Trophoblast cell (in vitro differentiated cells and primary cell): ENCODE data around the gene CLK1.
A peak's percentile ranks its signal among the peaks of the same experiment; 100 is the strongest.

Experiments used
- DNase-seq, 2 donors: peaks; one replicate each; pipeline ENCODE4 v3.0.0-alpha.2; 2016
- H2AFZ ChIP-seq: 2 replicates; pipeline ENCODE4 v1.6.1; 2013; ENCODE audit warnings: low read length, moderate library complexity, mild to moderate bottlenecking; ENCODE audit not compliant: insufficient read depth, poor library complexity
- H2AK5ac ChIP-seq: 2 replicates; pipeline ENCODE4 v1.6.1; 2013; ENCODE audit warnings: mild to moderate bottlenecking, low read length
- H2BK120ac ChIP-seq: 2 replicates; pipeline ENCODE4 v1.6.1; 2013; ENCODE audit warnings: low read length, mild to moderate bottlenecking, moderate library complexity; ENCODE audit not compliant: insufficient read depth, poor library complexity
- H2BK12ac ChIP-seq: 2 replicates; pipeline ENCODE4 v1.6.1; 2013; ENCODE audit warnings: mild to moderate bottlenecking, low read length, moderate library complexity
- H2BK5ac ChIP-seq: 2 replicates; pipeline ENCODE4 v1.6.1; 2013; ENCODE audit warnings: low read length, low read depth, moderate library complexity, mild to moderate bottlenecking; ENCODE audit not compliant: poor library complexity
- H3K14ac ChIP-seq: 2 replicates; pipeline ENCODE4 v1.6.1; 2013; ENCODE audit warnings: mild to moderate bottlenecking, low read length
- H3K18ac ChIP-seq: 2 replicates; pipeline ENCODE4 v1.6.1; 2013; ENCODE audit warnings: mild to moderate bottlenecking, low read length
- H3K23ac ChIP-seq: 2 replicates; pipeline ENCODE4 v1.6.1; 2013; ENCODE audit warnings: low read length
- H3K27ac ChIP-seq: 2 replicates; pipeline ENCODE4 v1.5.1; 2013; ENCODE audit warnings: low read depth, mild to moderate bottlenecking, inconsistent platforms, low read length, moderate library complexity
- H3K27me3 ChIP-seq: 2 replicates; pipeline ENCODE4 v1.6.1; 2013; ENCODE audit warnings: inconsistent platforms, mild to moderate bottlenecking, low read length, moderate library complexity; ENCODE audit not compliant: insufficient read depth
- H3K36me3 ChIP-seq, 2 experiments: 1 replicate in 1 of 2; 2 replicates in 1 of 2; pipeline ENCODE4 v1.6.1; 2013; ENCODE audit warnings: low read length in 2 of 2, mild to moderate bottlenecking in 2 of 2, moderate library complexity in 1 of 2; ENCODE audit not compliant: insufficient read depth in 2 of 2, control insufficient read depth in 1 of 2
- H3K4ac ChIP-seq: 2 replicates; pipeline ENCODE4 v1.6.1; 2013; ENCODE audit warnings: low read depth, mild to moderate bottlenecking, low read length, moderate library complexity
- H3K4me1 ChIP-seq, 2 experiments: 1 replicate in 1 of 2; 2 replicates in 1 of 2; pipeline ENCODE4 v1.6.1; 2013; ENCODE audit warnings: low read length in 2 of 2, mild to moderate bottlenecking in 2 of 2, moderate library complexity in 1 of 2; ENCODE audit not compliant: insufficient read depth in 2 of 2, control insufficient read depth in 1 of 2
- H3K4me2 ChIP-seq: 2 replicates; pipeline ENCODE4 v1.6.1; 2013; ENCODE audit warnings: inconsistent platforms, mild to moderate bottlenecking, low read length, moderate library complexity
- H3K4me3 ChIP-seq: 2 replicates; pipeline ENCODE4 v1.5.1; 2013; ENCODE audit warnings: mild to moderate bottlenecking, low read depth, low read length, inconsistent platforms
- H3K79me1 ChIP-seq: one replicate; pipeline ENCODE4 v1.6.1; 2013; ENCODE audit warnings: low read length
- H3K79me2 ChIP-seq: 2 replicates; pipeline ENCODE4 v1.6.1; 2013; ENCODE audit warnings: low read length, mild to moderate bottlenecking; ENCODE audit not compliant: control insufficient read depth, insufficient read depth, poor library complexity
- H3K9ac ChIP-seq: 2 replicates; pipeline ENCODE4 v1.6.1; 2013; ENCODE audit warnings: mild to moderate bottlenecking, low read length
- H3K9me3 ChIP-seq: 2 replicates; pipeline ENCODE4 v1.6.1; 2013; ENCODE audit warnings: low read depth, mild to moderate bottlenecking, control low read depth, inconsistent platforms, low read length; ENCODE audit not compliant: insufficient read depth
- H4K12ac ChIP-seq: 2 replicates; pipeline ENCODE4 v1.6.1; 2013; ENCODE audit warnings: low read depth, mild to moderate bottlenecking, low read length, moderate library complexity
- H4K8ac ChIP-seq: 2 replicates; pipeline ENCODE4 v1.6.1; 2013; ENCODE audit warnings: low read depth, mild to moderate bottlenecking, low read length, moderate library complexity
- H4K91ac ChIP-seq: one replicate; pipeline ENCODE4 v1.6.1; 2013; ENCODE audit warnings: low read depth, mild to moderate bottlenecking, low read length, moderate library complexity
- WGBS: extraction: QIAGEN DNeasy Blood & Tissue Kit; methylation state at CpG from one replicate; pipeline ENCODE4 v1.1.7; 2013; ENCODE audit warnings: missing lambda C conversion rate; ENCODE audit not compliant: insufficient read length, insufficient coverage; ENCODE audit errors: extremely low coverage; 5-methylcytosine and 5-hydroxymethylcytosine counted together

CLK1 gene

GRCh38 chr2:200812122-200813022 lies 52.1 kb downstream of the CLK1 start:
- peak overlapping the region; percentile 75 for H2BK120ac ChIP-seq
- H3K9ac ChIP-seq, result peak overlapping the region; percentile 90
- H3K27ac ChIP-seq, result peak overlapping the region; percentile 80
- H3K23ac ChIP-seq, result no peak overlapping the region
- peak overlapping the region; percentile 82 for H4K12ac ChIP-seq
- DNase-seq, result peak; percentile 67 to 79
- H2AK5ac ChIP-seq, result peak overlapping the region; percentile 58
- peaks cover 4 to 21% of the 10 kb centered on the region in 2 experiments for H3K36me3 ChIP-seq
- no peaks in the 10 kb centered on the region for H3K9me3 ChIP-seq
- peaks cover 3 to 4% of the 10 kb centered on the region in 2 experiments for H3K4me1 ChIP-seq
- H3K4me3 ChIP-seq, result peak overlapping the region; percentile 99
- peak overlapping the region; percentile 86 for H4K91ac ChIP-seq
- H2BK5ac ChIP-seq, result peak overlapping the region; percentile 70
- peak overlapping the region; percentile 79 for H3K18ac ChIP-seq
- no peaks in the 10 kb centered on the region for H3K27me3 ChIP-seq
- no peak overlapping the region for H2BK12ac ChIP-seq
- peak overlapping the region; percentile 87 for H2AFZ ChIP-seq
- H3K4ac ChIP-seq, result peak overlapping the region; percentile 93
- H3K4me2 ChIP-seq, result peak overlapping the region; percentile 70
- peak overlapping the region; percentile 85 for H4K8ac ChIP-seq
- peak overlapping the region; percentile 90 for H3K14ac ChIP-seq
- no CpG with 5 or more reads among the region's 70 CpGs for WGBS
- peaks cover 11% of the 10 kb centered on the region for H3K79me2 ChIP-seq
- H3K79me1 ChIP-seq, result peaks cover 10% of the 10 kb centered on the region

- peak within 1 kb of the TSS; percentile 90 for H3K14ac ChIP-seq
- H3K79me1 ChIP-seq, result peaks cover 10% of the 10 kb centered on the region
- H3K18ac ChIP-seq, result peak within 1 kb of the TSS; percentile 79
- H2AK5ac ChIP-seq, result peak within 1 kb of the TSS; percentile 58
- peak within 1 kb of the TSS; percentile 94 for H2BK5ac ChIP-seq
- no peaks in the 10 kb centered on the region for H3K9me3 ChIP-seq
- peaks cover 3 to 16% of the 10 kb centered on the region in 2 experiments for H3K36me3 ChIP-seq
- peak within 1 kb of the TSS; percentile 99 for H3K4me3 ChIP-seq
- H3K23ac ChIP-seq, result no peak within 1 kb of the TSS
- peak within 1 kb of the TSS; percentile 75 for H2BK120ac ChIP-seq
- peaks cover 3 to 4% of the 10 kb centered on the region in 2 experiments for H3K4me1 ChIP-seq
- peak within 1 kb of the TSS; percentile 91 for H4K8ac ChIP-seq
- peak; percentile 93 to 98 for DNase-seq
- H3K27me3 ChIP-seq, result no peaks in the 10 kb centered on the region
- WGBS, result no CpG with 5 or more reads among the region's 75 CpGs
- peaks cover 11% of the 10 kb centered on the region for H3K79me2 ChIP-seq
- H2AFZ ChIP-seq, result peak within 1 kb of the TSS; percentile 87
- H3K27ac ChIP-seq, result peak within 1 kb of the TSS; percentile 96
- peak within 1 kb of the TSS; percentile 93 for H3K4ac ChIP-seq
- peak within 1 kb of the TSS; percentile 87 for H4K12ac ChIP-seq
- H3K4me2 ChIP-seq, result peak within 1 kb of the TSS; percentile 70
- H2BK12ac ChIP-seq, result peak within 1 kb of the TSS; percentile 25
- H4K91ac ChIP-seq, result peak within 1 kb of the TSS; percentile 92
- peak within 1 kb of the TSS; percentile 90 for H3K9ac ChIP-seq
Measured at GRCh38 chr2:200811333-200812121, 52.9 kb downstream of the CLK1 start, which contains the start of gene BZW1. TSS of gene BZW1 (plus strand) at chr2:200811910. CDS start at chr2:200813218, 1,308 bp downstream.

- H3K14ac ChIP-seq, result peak overlapping the region; percentile 8
Measured at GRCh38 chr2:200810998-200811332, 53.5 kb downstream of the CLK1 start.

GRCh38 chr2:200810252-200810997 lies 54.0 kb downstream of the CLK1 start:
- Histone ChIP-seq H3K9ac (no peak overlapping the region), H2AFZ (no peak overlapping the region), H3K18ac (no peak overlapping the region), H2AK5ac (no peak overlapping the region), H3K36me3 (peaks cover 0 to 11% of the 10 kb centered on the region in 2 experiments), H4K8ac (peak overlapping the region; percentile 71), H3K9me3 (no peaks in the 10 kb centered on the region), H3K79me2 (peaks cover 11% of the 10 kb centered on the region), H4K12ac (no peak overlapping the region), H3K14ac (no peak overlapping the region), H2BK120ac (no peak overlapping the region), H2BK5ac (no peak overlapping the region), H3K27ac (no peak overlapping the region), H3K27me3 (no peaks in the 10 kb centered on the region), H4K91ac (no peak overlapping the region), H2BK12ac (no peak overlapping the region), H3K79me1 (peaks cover 10% of the 10 kb centered on the region), H3K4me3 (no peak overlapping the region), H3K4me2 (peak overlapping the region; percentile 66), H3K4me1 (peaks cover 3 to 4% of the 10 kb centered on the region in 2 experiments), H3K23ac (no peak overlapping the region), H3K4ac (no peak overlapping the region)
- no CpG with 5 or more reads among the region's 6 CpGs for WGBS
- no peak for DNase-seq

More at GRCh38 chr2:200810998-200811332, 53.5 kb downstream of the CLK1 start:
- no peak for DNase-seq
- Histone ChIP-seq H2AK5ac (no peak overlapping the region), H2AFZ (peak overlapping the region; percentile 38), H3K23ac (no peak overlapping the region), H4K8ac (peak overlapping the region; percentile 71), H4K91ac (peak overlapping the region; percentile 16), H2BK5ac (peak overlapping the region; percentile 58), H2BK12ac (peak overlapping the region; percentile 25), H3K4ac (no peak overlapping the region), H4K12ac (peak overlapping the region; percentile 29), H2BK120ac (peak overlapping the region; percentile 8), H3K27me3 (no peaks in the 10 kb centered on the region), H3K18ac (no peak overlapping the region), H3K36me3 (peaks cover 0 to 13% of the 10 kb centered on the region in 2 experiments), H3K79me2 (peaks cover 11% of the 10 kb centered on the region), H3K4me2 (peak overlapping the region; percentile 66), H3K4me1 (peaks cover 3 to 4% of the 10 kb centered on the region in 2 experiments), H3K9ac (peak overlapping the region; percentile 66), H3K4me3 (peak overlapping the region; percentile 53), H3K27ac (no peak overlapping the region), H3K79me1 (peaks cover 10% of the 10 kb centered on the region), H3K9me3 (no peaks in the 10 kb centered on the region)
- no CpG with 5 or more reads among the region's 11 CpGs for WGBS
